D341Med (cell line): ENCODE data around the gene PLB1.

ENCODE experiments used
- DNase-seq: peaks from one replicate; pipeline ENCODE4 v3.0.0; 2012; ENCODE audit warnings: low spot score

Gene PLB1

GRCh38 chr2:28627722-28628480 lies 132.0 kb downstream of the PLB1 start:
- DNase-seq = no peak

- DNase-seq = no peak
These were observed 132.6 kb downstream of the PLB1 start for GRCh38 chr2:28628506-28628905.

GRCh38 chr2:28628987-28629386 lies 133.1 kb downstream of the PLB1 start:
- DNase-seq = no peak

- DNase-seq = no peak
These were observed 134.1 kb downstream of the PLB1 start for GRCh38 chr2:28629910-28630309.

- DNase-seq = no peak
These were observed 134.5 kb downstream of the PLB1 start for GRCh38 chr2:28630341-28630740.

GRCh38 chr2:28631514-28632206 lies 135.8 kb downstream of the PLB1 start:
- DNase-seq = no peak

DNA sequence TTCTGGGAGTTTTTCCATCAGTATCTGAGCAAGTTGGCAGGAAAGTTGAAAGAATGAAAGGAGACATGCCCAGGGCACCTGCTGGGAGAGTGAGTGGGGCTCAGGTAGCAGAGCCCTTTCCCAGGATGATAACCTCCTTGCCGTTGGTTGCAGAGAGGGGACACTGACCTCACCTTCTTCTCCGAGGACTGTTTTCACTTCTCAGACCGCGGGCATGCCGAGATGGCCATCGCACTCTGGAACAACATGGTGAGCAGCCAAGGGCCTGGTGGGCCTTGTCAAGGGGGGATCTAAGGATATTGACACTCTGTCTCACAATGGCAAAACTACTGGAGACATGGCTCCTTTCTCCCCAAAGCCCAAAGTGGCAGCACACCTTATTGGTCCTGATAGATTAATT lies 136.9 kb downstream of the PLB1 start:
- DNase-seq = no peak

DNA sequence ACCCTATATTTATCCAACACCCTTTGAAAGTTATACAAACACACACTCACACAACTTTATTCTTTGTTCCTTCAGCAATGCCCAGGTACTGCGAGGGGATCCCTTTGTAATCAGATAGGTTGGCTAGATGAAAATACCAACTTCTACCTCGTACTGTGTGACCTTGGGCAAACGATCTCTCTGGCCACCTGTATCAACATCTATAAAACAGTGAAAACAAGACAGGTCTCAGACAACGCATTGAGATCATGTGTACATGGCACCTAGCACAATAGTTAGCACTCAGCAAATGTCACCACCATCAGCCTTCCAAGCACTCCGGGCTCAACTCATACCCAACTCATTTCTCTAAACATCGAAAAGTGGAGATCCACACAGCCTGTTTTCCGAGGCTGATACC lies 137.3 kb downstream of the PLB1 start:
- DNase-seq = no peak

GRCh38 chr2:28633746-28634145 lies 137.9 kb downstream of the PLB1 start:
- no peak for DNase-seq

GRCh38 chr2:28635191-28635611 lies 139.3 kb downstream of the PLB1 start:
- no peak for DNase-seq

DNA sequence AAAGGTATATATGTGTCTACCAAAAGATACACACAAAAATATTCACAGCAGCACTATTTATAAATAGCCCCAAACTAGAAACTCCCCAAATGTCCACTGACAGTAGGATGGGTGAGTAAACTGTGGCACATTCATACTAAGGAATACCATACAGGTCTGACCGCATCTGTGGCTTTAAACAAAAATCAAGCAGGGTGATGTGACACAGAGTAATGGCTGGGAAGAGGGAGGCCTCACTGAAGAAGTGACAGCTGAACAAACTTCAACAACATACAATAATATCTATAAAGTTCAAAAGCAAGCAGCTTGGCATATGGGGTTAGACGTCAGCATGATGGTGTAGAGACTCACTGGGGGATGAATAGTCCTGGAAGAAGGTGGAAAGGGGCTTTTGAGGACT lies 140.6 kb downstream of the PLB1 start:
- no peak for DNase-seq

DNA sequence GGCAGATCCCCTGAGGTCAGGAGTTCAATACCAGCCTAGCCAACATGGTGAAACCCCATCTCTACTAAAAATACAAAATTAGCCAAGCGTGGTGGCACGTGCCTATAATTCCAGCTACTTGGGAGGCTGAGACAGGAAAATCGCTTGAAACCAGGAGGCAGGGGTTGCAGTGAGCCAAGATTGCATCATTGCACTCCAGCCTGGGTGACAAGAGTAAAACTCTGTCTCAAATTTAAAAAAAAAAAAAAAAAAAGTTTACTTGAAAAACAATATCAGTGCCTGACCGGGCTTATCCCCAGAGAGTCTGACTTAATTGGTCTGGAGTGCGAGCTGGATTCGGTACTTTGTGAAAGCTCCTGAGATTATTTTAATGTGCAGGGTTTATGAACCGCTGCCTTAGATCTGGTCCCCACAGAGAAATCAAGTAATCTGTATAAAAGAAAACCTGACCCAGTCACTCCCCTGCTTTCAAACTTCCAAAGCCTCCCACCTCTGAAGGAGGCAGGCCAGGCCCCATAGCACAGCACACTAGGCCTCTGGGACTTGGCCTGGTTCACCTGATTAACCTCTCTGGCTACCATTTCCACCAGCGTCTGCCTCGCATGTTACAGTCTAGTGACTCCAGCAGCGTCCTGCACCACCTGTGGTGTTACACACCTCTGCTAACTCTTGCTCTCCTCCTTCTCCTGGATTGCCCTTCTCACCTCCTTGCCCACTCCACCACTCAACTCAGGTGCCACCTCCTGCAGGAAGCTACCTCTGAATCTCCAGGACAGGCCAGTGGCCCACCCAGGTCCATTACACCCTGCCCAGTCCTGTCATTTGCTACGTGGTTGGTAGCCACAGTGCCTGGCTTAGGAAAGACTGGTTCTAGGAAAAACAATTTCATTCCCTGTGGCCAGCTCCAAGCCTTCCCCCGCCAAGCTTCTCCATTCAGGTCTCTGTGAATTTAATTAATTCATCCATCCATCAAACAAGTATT lies 141.5 kb downstream of the PLB1 start:
- no peak for DNase-seq

DNA sequence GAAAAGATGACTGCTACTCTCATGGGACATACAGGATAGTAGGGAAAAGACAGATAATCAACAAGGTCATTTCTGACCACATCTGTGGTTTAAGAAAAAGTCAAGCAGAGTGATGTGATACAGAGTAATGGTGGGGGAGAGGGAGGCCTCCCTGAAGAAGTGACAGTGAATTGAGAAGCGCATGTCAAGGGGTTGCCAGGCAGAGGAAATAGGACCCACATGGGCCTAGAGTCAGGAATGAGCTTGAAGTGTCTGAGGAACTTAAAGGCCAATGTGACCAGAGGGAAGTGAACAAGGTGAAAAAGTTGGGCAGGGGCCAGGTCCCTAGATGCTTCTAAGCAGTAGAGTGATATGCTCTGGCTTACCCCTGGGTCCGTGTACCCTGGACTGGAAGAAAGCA lies 142.2 kb downstream of the PLB1 start:
- no peak for DNase-seq

GRCh38 chr2:28639092-28639691 lies 143.3 kb downstream of the PLB1 start:
- no peak for DNase-seq

DNA sequence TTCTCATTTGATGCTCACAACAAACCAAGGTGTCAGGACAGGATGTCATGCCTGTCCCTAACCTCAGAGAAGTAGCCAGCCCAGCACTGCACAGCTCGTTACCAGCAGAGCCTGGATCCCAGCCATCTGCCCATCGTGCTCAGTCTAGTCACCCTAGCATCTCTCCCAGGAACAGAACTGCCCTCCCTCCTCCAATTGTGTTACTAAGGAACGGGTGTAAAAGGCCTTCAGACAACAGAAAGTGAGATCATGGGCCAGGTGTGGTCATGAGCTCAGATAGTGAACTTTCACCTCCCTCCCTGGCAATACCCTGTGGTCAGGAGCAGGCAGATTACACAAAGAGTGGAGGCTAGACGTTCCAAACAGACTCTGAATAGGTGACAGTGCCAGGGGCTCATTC lies 144.0 kb downstream of the PLB1 start:
- DNase-seq = no peak

DNA sequence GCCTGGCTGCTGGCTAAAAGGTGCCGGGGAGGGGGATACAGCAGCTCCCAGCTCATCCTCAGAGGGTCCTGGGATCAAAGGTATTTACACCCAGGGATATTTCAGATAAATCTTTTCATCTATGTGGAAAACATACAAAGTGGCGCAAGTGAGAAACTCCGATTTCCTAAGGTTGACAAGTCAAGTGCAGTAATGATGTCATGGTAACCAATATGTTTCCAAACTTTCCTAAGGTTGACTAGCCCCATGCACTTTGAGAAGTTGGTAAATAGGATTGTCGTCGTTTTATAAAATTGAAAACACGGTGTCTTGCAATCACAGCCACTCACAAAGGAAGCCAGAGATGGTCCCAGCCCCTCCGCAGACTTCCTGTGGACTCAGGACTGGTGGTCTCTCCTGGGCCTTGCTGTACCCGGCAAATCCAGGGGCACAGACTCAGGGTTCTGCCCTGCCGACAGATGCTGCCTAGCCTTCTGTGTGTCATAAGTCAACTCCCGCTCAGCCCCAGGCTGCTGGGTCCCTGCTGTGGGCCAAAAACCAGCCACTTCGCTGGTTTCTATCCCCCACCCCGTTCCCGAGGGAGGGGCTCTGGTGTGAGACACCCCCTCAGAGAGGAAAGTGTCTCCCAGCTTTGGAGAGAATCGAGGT lies 144.5 kb downstream of the PLB1 start:
- DNase-seq = no peak

DNA sequence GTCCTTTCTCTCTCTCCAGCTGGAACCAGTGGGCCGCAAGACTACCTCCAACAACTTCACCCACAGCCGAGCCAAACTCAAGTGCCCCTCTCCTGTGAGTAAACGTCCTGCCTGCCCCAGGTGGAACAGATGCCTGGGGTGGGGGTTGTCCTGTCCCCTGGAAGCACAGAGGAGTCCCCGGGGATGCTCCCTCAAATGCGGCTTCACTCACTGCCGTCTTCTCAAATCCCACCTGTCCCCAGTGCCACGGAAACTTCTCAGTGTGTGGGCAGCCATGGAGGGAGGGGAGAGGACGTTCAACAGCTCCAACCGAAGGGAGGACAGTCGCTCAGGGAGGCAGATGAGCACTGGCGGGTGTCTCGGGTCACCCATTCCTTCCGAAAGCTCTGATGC lies 145.0 kb downstream of the PLB1 start:
- DNase-seq = no peak

- DNase-seq = no peak
These were observed 146.9 kb downstream of the PLB1 start for GRCh38 chr2:28642796-28643195.

GRCh38 chr2:28643327-28643726 lies 147.5 kb downstream of the PLB1 start:
- DNase-seq = no peak

DNA sequence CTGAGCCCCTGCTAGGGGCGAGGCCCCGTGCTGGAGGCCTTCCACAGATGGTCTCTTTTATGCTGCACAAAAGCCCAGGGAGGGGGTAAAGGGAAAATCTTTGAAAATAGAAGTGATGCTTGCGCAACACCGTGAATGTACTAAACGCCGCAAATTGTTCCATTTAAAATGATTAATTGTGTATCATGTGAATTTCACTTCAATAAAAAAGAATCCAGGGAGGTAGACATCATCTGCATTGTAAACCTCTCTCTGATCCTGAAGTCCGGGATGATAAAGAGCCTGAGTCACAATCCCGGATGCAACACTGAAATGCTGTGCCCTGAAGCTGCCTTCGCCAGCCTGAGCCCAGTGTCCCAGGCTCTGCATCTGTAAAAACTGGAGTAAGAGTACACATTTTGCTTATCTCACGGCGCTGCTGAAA lies 148.1 kb downstream of the PLB1 start:
- no peak for DNase-seq

DNA sequence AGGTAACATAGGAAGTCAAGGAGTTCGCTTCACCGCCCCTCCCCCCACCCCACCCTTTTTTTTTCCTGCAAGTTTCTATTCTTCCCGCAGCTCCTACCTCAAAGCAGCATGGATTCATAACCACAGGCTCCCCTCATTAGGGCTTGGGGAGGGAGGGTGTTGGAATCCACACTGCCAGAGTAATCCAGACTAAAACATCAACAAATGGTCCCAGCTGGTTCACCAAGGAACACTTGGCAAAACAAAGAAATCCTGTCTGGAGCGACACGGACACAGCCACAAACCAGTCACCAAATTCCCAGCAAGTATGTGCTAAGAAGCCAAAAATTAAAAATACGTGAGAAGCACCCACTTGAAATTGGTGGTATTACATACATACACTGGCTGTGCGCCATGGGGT lies 148.9 kb downstream of the PLB1 start:
- no peak for DNase-seq

DNA sequence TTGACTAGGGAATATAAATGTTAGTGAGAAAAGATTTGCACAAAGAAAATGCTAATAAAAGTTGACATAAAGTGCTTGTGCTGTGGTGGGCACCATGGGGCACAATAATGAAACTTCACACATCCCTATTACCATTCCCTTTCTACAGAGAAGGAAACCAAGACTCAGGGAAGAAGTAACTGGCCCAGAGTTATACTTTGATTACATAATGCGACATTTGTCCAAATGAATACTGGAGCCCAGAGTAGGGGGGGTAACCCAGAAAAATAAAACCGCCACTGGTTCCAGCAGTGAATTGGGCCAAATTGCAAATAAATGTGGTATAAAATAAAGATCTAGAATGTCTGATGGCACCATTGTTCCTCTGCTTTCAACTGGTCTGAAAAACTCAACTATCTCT lies 149.7 kb downstream of the PLB1 start:
- DNase-seq = no peak
